Measurements from ENCODE around the gene DRAXIN.

Gene DRAXIN

DNA sequence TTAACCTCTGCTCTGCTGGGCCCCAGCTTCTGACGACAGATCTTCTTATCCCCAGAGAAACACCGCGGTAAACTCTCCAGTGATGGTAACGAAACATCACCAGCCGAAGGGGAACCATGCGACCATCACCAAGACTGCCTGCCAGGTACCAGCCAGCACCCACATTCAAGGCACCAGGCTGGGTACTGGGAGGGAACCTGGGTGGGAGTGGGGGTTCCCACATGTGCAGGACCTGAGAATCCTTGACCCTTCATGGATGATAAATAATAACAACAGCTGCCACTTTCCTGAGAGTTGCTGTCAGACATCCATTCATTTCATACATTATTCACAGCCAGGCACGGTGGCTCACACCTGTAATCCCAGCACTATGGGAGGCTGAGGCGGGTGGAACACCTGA lies 20.8 kb downstream of the DRAXIN start:
- no peak for DNase-seq

GRCh38 chr1:11713095-11713494 lies 21.6 kb downstream of the DRAXIN start:
- no peak for DNase-seq

DNA sequence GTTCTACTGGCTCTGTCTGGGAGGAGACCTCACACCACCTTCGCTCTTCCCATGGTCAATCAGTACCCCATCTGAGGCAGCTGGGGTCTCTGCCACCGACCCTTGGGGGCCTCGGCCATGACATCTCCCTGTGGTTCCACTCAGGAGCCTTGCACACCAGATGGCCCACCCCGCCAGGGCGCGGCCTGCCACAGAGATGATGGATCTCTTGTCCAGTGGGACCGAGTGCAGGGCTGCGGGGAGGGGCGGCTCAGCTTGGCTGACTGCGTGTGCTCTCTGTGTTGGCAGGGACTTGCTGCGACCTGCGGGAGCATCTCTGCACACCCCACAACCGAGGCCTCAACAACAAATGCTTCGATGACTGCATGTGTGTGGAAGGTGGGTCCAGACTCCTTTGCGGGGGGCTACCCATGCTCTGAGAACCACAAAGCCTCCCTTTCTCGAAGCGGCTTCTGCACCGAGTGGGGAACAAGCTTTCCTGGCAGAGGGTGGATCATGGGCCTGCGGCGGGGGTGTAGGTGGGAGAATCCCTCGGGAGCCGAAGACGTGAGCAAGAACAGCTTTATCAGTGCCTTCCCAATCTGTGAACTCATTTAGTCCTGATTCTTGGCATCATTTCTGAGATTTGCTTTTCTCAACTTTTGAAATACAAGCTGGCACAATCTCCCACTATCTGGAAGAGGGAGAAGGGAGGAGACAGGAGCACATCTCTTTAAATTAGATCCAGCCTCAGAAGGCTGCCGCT lies 23.5 kb downstream of the DRAXIN start:
- DNase-seq, result no peak

GRCh38 chr1:11719313-11720032 lies 28.0 kb downstream of the DRAXIN start:
- peak; percentile 78 for DNase-seq

DNA sequence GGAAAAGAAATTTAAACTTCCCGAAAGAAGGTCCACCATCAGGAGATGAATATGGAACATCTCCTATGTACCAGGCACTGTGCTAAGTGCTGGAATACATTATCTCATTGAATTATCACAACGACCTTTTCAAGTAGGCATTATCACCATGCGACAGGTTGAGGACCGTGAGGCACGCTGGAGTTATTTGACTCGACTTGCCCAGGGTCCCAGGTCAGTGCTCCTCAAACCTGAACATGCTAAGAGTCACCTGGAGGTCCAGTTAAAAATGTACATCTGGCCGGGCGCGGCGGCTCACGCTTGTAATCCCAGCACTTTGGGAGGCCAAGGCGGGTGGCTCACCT lies 28.5 kb downstream of the DRAXIN start:
- DNase-seq, result no peak

- DNase-seq, result no peak
These were observed 29.0 kb downstream of the DRAXIN start for GRCh38 chr1:11720525-11720924.

DNA sequence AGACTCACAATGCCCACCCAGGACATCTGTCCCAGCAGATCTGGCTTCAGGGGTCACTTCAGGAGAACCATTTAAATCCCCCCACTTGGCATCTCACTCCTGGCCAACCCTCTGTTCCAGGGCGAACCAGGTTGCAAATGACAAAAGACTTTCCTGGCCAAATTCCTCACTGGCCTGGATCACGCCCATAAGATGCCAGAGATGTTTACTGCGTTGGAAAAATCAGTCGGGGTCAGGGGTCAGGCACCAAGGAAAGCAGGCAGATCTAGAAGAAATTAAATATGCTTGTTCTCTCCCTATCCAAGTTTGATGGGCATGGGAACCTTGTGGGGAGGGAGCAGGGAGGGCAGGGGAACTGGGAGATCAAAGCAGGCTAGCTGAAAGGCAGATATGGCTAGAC lies 29.8 kb downstream of the DRAXIN start:
- no peak for DNase-seq

GRCh38 chr1:11722538-11722937 lies 31.0 kb downstream of the DRAXIN start:
- DNase-seq, result no peak

GRCh38 chr1:11725616-11726015 lies 34.1 kb downstream of the DRAXIN start:
- peak; percentile 59 for DNase-seq

GRCh38 chr1:11727119-11727518 lies 35.6 kb downstream of the DRAXIN start:
- no peak for DNase-seq

DNA sequence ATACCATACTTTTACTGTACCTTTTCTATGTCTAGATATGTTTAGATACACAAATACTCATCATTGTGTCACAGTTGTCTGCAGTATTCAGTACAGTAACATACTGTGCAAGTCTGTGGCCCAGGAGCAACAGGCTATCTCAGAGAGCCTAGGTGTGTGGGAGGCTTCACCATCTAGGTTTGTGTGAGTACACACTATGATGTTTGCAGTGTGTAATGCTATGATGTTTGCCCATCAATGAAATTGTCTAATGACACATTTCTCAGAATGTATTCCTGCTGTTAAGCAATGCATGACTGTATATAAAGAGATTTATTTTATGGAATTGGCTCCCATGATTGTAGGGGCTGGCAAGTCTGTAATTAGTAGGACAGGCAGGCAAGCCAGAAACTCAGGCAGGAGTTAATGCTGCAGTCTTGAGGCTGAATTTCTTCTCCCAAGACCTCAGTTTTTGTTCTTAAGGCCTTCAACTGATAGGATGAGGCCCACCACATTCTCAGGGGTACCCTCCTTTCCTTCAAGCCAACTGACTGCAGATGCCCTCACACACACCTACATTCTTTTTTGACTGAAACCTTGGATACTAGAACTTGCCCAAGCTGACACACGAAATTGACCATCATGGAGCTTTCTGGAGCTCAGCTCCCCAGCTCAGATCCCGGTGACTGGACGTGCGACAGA lies 36.8 kb downstream of the DRAXIN start:
- no peak for DNase-seq

DNA sequence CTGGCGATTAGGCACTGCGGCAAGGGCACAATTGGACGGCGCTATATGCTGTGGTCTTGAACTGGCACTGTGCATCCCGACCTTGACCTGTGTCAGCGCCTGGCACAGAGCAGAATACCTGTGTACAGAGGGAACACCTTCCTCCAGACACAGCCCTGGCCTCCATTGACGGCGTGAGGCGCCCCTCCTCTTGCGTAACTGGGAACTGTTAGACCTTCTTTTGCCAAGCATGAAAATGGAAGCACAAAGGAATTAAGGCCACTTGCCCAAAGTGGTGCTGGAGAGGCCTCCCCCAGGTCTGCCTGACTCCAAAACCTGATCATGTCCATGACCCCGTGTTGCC lies 37.6 kb downstream of the DRAXIN start:
- no peak for DNase-seq

GRCh38 chr1:11729498-11730428 lies 38.3 kb downstream of the DRAXIN start:
- no peak for DNase-seq

- DNase-seq, result peak; percentile 89
These were observed 39.0 kb downstream of the DRAXIN start for GRCh38 chr1:11730429-11730891.

GRCh38 chr1:11731691-11732283 lies 40.3 kb downstream of the DRAXIN start:
- DNase-seq, result peak; percentile 81

DNA sequence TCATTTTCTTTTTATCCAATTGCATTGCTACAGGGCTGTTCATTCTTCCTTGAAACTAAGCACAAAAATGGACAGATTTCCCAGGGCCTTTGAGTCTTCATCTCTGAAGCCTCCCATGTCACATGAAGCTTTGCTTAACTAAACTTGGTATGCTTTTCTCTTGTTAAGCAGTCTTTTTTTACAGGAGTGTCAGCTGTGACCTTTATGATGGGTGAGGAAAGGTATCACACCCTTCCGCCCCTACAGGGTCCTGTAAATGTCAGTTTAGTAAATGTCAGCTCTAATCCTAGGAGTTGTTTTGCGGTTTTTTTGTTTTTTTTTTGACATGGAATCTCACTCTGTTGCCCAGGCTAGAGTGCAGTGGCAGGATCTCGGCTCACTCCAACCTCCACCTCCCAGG lies 41.8 kb downstream of the DRAXIN start:
- DNase-seq, result no peak

DNA sequence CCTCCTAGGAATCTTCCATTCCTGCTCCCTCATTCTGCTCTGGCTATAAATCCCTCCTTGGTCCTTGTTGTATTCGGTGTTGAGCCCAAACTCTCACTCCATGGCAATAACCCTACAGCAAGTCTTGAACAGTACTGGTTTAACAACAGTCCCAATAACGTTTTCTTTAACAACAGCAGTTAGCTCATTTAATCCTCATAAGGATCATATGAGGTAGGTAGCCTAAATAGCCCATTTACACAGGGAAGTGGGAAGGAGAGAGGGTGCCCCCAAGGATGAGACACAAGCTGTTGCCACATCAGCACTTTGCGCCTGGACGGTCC lies 44.0 kb downstream of the DRAXIN start:
- DNase-seq, result no peak

DNA sequence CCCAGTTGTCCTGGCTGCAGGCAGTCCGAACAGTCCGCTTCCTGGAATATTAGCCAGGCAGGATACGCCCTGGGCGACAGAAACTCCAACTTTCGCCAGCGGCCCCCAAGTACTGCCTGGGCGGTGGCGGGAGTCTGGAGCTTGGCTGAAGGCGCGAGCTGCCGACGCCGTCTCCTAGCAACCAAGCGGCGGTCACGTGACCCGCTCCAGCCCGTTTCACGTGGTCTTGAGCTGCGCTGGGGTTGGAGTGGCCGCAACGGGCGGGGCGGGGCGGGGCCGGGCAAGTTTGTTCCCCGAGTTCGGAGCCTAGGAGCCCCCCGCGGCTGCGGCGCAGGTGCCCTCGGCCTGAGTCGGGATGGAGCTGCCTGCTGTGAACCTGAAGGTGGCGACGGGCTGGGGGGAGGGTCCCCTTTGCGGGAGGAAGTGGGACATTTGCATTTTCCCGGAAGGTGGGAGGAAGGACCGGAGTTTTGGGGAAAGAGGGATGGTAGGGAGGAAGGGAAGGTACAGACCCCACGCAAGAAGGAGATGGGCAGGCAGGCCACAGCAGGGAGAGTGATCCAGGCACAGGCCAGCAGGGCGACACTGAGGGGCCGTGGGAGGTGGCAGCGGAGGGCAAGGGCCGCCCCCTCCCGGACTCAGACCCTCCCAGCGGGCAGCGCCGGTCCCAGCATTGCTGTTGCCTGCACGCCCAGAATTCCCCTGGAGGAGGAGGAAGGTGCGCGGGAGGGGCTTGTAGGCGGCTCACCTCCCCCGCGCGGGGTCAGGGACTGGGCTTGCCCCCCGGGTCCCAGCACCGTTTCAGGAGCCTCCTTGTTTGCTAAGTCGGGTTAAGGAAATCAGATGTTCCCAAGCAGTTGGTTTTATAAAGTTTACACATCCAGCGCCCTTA lies 44.6 kb downstream of the DRAXIN start, which contains the start of gene AGTRAP:
Gene AGTRAP, plus strand, starts transcription at position 283 of the 892 bp plus-strand sequence. Its CDS starts 73 bp downstream, at position 356.
- DNase-seq, result peak; percentile 96

GRCh38 chr1:11736746-11737639 lies 45.5 kb downstream of the DRAXIN start:
- peak; percentile 99 for DNase-seq

- DNase-seq, result no peak
These were observed 46.6 kb downstream of the DRAXIN start for GRCh38 chr1:11738096-11738495.

Data from inflammatory macrophage treated with lipopolysaccharide for 4 hours (primary cell).